ENCODE data around the gene UBR4.

GRCh38 chr1:19115082-19115808 lies 94.8 kb downstream of the UBR4 start:
- TF ChIP-seq POLR2AphosphoS5 (IDR thresholded peaks at IDR 0.05) (no peak), CTCF (IDR thresholded peaks at IDR 0.05) (no peak), POLR2A (IDR thresholded peaks at IDR 0.05) (no peak)

Measured in suprapubic skin (tissue), 4 donors.